Measurements from ENCODE around the gene MOGAT3.
"Not testable (repeated sequence)": the region's sequence is repeated elsewhere in the genome, so short reads cannot be mapped to it uniquely, and the experiment has no call there.

Gene MOGAT3

GRCh38 chr7:101203740-101204738 lies 3.2 kb upstream of the MOGAT3 start:
- DNase-seq (ENCODE audit: low read depth in 2 of 2), result not testable (repeated sequence)

GRCh38 chr7:101202603-101202918 lies 1.7 kb upstream of the MOGAT3 start:
- DNase-seq (ENCODE audit: low read depth in 2 of 2), result no peak

GRCh38 chr7:101201695-101202602 lies 1.1 kb upstream of the MOGAT3 start:
- DNase-seq (ENCODE audit: low read depth in 2 of 2), result no peak

DNA sequence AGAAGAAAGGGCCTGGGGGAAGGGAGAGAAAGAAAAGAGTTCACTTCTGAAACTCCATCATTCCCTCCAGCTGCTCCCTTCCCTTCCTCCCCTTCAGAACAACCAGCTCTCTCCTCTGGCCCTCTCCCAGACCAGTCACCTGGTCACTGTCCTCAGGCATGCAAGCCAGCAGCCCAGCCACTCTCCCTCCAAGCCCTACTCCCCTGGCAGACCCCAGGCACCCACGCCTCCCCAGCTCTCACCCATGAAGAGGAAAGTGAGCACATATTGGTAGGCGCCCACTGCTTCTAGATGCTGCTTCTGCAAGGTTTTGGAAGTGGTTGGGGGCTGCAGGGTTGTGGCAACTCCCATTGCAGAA lies 353 bp downstream of the MOGAT3 start:
- no peak for DNase-seq (ENCODE audit: low read depth in 2 of 2)

- DNase-seq (ENCODE audit: low read depth in 2 of 2), result not testable (repeated sequence)
These were observed 1.3 kb downstream of the MOGAT3 start for GRCh38 chr7:101199522-101199921.

DNA sequence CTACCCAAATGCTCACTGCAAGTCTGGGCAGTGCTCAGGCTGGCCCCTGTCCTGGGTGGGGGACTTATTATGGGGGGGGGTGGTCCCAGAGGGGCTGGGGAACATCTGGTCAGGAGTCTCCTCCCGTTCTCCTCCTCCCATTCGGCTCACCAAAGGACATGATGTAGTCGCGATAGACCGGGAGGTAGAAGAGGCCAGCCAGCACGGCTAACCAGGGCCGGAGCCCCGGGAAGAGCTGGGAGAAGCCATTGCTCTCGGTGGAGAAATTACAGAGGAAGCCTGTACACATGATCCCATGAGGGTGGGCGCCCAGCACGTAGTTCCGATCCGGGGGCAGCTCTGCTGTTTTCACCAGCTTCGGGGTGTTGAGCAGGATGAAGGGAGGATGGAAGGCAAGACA lies 2.4 kb downstream of the MOGAT3 start:
- DNase-seq (ENCODE audit: low read depth in 2 of 2), result no peak

DNA sequence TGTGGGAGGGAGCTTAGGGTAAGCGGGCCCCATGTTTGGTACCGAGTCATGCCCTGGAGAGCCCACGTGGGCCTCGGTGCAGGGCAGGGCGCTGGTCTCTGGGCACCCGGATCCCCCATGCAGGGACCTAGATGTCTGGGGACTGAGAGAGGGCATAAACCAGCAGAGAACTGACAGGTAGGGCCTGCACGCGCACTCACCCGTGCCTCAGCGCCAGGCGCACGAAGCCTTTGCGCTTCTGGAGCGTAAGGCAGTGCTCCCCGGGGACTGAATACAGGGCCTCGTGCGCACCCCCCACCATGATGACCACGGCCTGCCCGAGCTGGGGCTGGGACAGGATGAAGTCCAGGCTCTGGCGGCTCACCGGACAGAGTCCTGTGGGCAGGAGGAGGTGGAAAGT lies 2.8 kb downstream of the MOGAT3 start:
- no peak for DNase-seq (ENCODE audit: low read depth in 2 of 2)

GRCh38 chr7:101195884-101196283 lies 5.0 kb downstream of the MOGAT3 start:
- DNase-seq (ENCODE audit: low read depth in 2 of 2), result no peak

DNA sequence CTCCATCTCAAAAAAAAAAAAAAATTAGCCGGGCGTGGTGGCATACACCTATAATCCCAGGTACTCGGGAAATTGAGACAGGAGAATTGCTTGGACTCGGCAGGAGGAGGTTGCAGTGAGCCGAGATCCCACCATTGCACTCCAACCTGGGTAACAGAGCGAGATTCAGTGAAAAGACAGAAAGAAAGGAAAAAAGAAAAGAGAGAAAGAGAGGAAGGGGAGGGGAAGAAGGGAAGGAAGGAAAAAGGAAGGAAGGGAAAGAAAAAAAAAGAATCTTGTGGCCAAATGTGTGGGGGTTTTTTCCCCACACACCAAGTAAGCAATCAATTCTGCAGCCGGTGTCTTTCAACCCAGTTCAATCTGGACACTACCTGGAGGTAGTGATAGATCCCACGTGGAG lies 11.7 kb downstream of the MOGAT3 start:
- DNase-seq (ENCODE audit: low read depth in 2 of 2), result no peak

GRCh38 chr7:101186844-101187428 lies 13.9 kb downstream of the MOGAT3 start:
- DNase-seq (ENCODE audit: low read depth in 2 of 2), result no peak

DNA sequence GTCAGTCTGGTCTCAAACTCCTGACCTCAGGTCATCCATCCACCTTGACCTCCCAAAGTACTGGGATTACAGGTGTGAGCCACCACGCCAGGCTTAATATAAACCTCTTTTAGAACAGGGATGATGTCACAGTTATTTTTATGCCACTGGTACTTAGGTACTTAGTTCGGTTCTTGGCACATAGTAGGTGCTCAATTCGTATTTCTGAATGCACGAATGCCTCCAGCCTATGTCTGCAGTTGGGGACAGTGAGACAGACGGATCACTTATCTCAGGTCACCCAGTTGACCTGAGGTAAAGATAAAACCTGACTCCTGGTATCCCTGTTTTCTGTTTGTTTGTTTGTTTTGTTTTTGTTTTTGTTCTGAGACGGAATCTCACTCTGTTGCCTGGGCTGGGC lies 14.6 kb downstream of the MOGAT3 start:
- DNase-seq (ENCODE audit: low read depth in 2 of 2), result no peak

DNA sequence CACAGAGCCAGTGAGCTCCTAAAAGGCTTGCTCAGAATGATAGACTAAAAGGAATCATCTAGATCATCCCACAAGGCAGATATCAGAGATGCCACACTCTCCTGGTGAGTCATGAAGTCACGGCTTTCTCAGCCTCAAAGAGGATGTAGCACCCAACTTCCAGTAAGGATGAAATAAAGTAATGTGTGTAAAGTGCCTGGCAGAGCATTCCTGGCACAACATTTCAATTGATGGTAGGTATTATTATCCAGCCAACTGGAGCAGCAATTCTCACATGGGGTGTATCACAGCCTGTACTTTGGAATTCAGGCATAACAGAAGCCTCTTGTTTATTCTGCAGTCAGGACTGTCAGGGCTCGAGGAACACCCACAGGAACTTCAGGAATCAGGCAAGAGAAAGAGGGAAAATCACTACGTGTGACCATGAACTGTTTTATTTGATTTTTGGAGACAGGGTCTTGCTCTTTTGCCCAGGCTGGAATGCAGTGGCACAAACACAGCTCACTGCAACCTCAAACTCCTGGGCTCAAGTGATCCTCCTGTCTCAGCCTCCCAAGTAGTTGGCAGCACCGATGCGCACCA lies 15.5 kb downstream of the MOGAT3 start:
- DNase-seq (ENCODE audit: low read depth in 2 of 2), result no peak

- no peak for DNase-seq (ENCODE audit: low read depth in 2 of 2)
These were observed 20.6 kb downstream of the MOGAT3 start, which contains the start of gene NAT16 for GRCh38 chr7:101180130-101180755. Gene NAT16, minus strand, starts transcription at chr7:101180293. Its CDS starts 5,486 bp downstream, at chr7:101174807.

- DNase-seq (ENCODE audit: low read depth in 2 of 2), result no peak
These were observed 21.1 kb downstream of the MOGAT3 start for GRCh38 chr7:101179713-101180112.

- DNase-seq (ENCODE audit: low read depth in 2 of 2), result no peak
These were observed 21.7 kb downstream of the MOGAT3 start for GRCh38 chr7:101179117-101179516.

DNA sequence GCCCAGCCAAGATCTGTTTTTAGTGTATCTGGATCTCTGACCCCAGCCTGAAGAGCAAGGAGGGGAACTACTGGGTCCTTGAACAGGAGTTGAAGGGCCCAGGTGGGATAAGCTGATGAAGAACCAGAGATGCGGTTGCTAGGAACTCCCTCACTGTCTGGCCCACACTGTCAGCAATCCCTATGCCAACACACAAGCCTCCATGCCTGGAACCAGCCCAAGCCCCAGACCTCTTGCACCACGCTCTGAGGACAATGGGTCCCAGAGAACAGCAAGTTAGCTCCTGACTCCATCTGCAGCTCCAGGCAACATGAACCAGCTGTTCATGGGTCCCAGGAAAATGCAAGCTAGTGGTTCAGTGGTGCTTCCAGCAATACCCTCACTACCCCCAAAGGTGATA lies 23.2 kb downstream of the MOGAT3 start:
- no peak for DNase-seq (ENCODE audit: low read depth in 2 of 2)

GRCh38 chr7:101175664-101176063 lies 25.2 kb downstream of the MOGAT3 start:
- no peak for DNase-seq (ENCODE audit: low read depth in 2 of 2)

DNA sequence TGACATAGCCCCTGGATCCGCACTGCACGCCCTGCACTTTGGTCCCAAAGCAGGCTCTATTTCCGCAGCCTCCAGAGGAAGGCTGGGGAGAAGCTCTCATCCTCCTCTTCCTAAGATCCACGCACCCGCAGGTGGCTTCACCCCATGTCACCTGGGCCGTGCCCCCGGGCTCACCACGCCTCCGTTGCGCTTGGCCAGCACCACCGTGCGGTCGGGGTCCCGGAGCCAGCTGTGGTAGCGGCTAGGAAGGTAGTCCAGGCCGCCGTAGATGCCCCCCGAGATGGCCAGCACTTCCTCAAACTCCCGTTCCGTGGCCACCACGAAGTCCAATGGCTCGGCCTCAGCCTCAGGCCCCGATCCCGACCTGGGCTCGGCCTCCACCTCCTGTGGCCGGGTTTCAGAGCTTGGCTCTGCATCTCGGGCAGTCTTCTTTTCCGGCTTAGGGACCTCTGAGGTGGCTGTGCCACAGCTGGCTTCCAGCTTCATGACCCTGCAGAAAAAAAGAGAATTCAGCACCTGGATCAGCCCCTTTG lies 26.4 kb downstream of the MOGAT3 start:
- no peak for DNase-seq (ENCODE audit: low read depth in 2 of 2)

DNA sequence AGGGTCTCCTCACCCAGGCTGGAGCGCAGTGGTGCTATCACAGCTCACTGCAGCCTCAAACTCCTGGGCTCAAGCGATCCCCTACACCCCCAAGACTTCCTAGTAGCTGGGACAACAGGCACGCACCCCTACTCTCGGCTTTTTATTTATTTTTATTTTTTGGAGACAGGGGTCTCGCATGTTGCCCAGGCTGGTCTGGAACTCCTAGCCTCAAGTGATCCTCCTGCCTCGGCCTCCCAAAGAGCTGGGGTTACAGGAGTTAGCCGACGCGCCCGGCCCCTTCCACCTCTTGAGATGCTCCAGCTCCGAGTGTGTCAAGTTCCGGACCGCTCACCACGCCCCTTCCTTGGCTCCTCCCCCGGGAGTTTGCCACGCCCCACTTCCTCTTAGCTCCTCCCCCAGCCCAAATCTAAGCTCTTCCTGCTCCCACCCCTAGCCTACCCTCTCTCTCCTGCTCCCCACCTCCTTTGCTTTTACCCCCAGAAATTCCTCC lies 27.0 kb downstream of the MOGAT3 start:
- no peak for DNase-seq (ENCODE audit: low read depth in 2 of 2)

GRCh38 chr7:101172854-101173751 lies 27.7 kb downstream of the MOGAT3 start:
- no peak for DNase-seq (ENCODE audit: low read depth in 2 of 2)

Measured in stimulated activated CD8-positive, alpha-beta memory T cell treated with anti-CD3 and anti-CD28 coated beads, Interleukin-7, amount 100 ng/mL, for 4 hours (primary cell).